HCT116 (cell line): ENCODE data around the gene HEXD. TPM values are rescaled to one million over a fixed set of nuclear protein-coding genes. Genes with fewer than 3 reads are reported as not detected.
"Not testable (repeated sequence)": the region's sequence is repeated elsewhere in the genome, so short reads cannot be mapped to it uniquely, and the experiment has no call there.

ENCODE experiments used
- ATAC-seq: fragments of 200-7000 bp; cut with Tn5 transposase; 2 replicates; pipeline ENCODE4 v1.9.1; 2020; ENCODE audit warnings: mild to moderate bottlenecking, moderate library complexity
- BruUV-seq: library from RNA; stranded (reverse); fragments of 400-500 nt; replicated peaks from 2 replicates; lab custom pipeline; 2021; lab: Mats Ljungman, UMichigan
- CTCF ChIA-PET: fragments of 300-600 bp; sonication (Branson Sonifier 250); formaldehyde crosslinking; loops from one replicate; lab custom pipeline; 2021; ENCODE audit warnings: antibody characterized with exemption; lab: Charles Lee
- POLR2A ChIA-PET: fragments of 300-600, 350-600 bp; sonication (Branson Sonifier 250); formaldehyde crosslinking; loops from one replicate; lab custom pipeline; 2021; ENCODE audit warnings: antibody characterized with exemption; lab: Charles Lee
- RAD21 ChIA-PET, 2 experiments: fragments of 300-600 bp; sonication (Branson Sonifier 250); formaldehyde crosslinking; loops; one replicate each; lab custom pipeline; 2023; ENCODE audit warnings: low total read pairs in 2 of 2; ENCODE audit not compliant: uncharacterized antibody in 2 of 2, unreplicated experiment in 2 of 2, low non-redundant PET in 1 of 2; lab: Charles Lee
- DNase-seq: peaks from one replicate; pipeline ENCODE4 v3.0.0-alpha.2; 2010; ENCODE audit warnings: low read depth, low spot score
- H2AFZ ChIP-seq: fragments of 200-600 bp; shearing (Covaris generic), sonication (generic); 2 replicates; pipeline ENCODE4 v1.6.1; 2017; ENCODE audit warnings: low read depth, mixed run types, mixed read lengths, antibody characterized with exemption, low read length; ENCODE audit not compliant: poor library complexity, severe bottlenecking
- H3K27ac ChIP-seq: 2 replicates; pipeline ENCODE4 v1.5.1; 2012; ENCODE audit warnings: low read depth, low read length
- H3K27me3 ChIP-seq: fragments of 200-600 bp; sonication (generic); 2 replicates; pipeline ENCODE4 v1.6.1; 2016; ENCODE audit warnings: mixed run types, low read length, mixed read lengths; ENCODE audit not compliant: insufficient read depth
- H3K36me3 ChIP-seq, 2 experiments: fragments of 200-500 bp in 1 of 2; fragments of 200-600 bp in 1 of 2; sonication (Bioruptor generic) in 1 of 2; sonication (generic) in 1 of 2; 2 replicates each; pipeline versions ENCODE4 v1.5.1 to v1.6.1; 2014 to 2016; ENCODE audit warnings: low read length in 2 of 2, inconsistent platforms in 1 of 2, mixed read lengths in 1 of 2, mixed run types in 1 of 2; ENCODE audit not compliant: insufficient read depth in 2 of 2, control insufficient read depth in 1 of 2
- H3K4me1 ChIP-seq, 2 experiments: fragments of 200-600 bp in 1 of 2; sonication (generic) in 1 of 2; 2 replicates each; pipeline versions ENCODE4 v1.5.1 to v1.6.1; 2012 to 2017; ENCODE audit warnings: low read length in 2 of 2, inconsistent platforms in 1 of 2, mild to moderate bottlenecking in 1 of 2, mixed read lengths in 1 of 2, mixed run types in 1 of 2, moderate library complexity in 1 of 2; ENCODE audit not compliant: insufficient read depth in 2 of 2, control insufficient read depth in 1 of 2
- H3K4me2 ChIP-seq: fragments of 200-600 bp; sonication (generic); 2 replicates; pipeline ENCODE4 v1.6.1; 2017; ENCODE audit warnings: mixed run types, low read length, mixed read lengths
- H3K4me3 ChIP-seq, 2 experiments: fragments of 200-600 bp in 1 of 2; sonication (generic) in 1 of 2; replicated peaks in 1 of 2; 2 replicates each; pipeline ENCODE4 v1.5.1; 2011 to 2016; ENCODE audit warnings: low read length in 2 of 2, control low read depth in 1 of 2, low read depth in 1 of 2, mild to moderate bottlenecking in 1 of 2, mixed read lengths in 1 of 2, mixed run types in 1 of 2
- H3K79me2 ChIP-seq: fragments of 200-600 bp; sonication (generic); 2 replicates; pipeline ENCODE4 v1.6.1; 2017; ENCODE audit warnings: mild to moderate bottlenecking, mixed run types, low read length, moderate library complexity, mixed read lengths; ENCODE audit not compliant: insufficient read depth
- H3K9ac ChIP-seq: fragments of 200-600 bp; sonication (generic); 2 replicates; pipeline ENCODE4 v1.6.1; 2016; ENCODE audit warnings: low read length, mixed read lengths
- H3K9me2 ChIP-seq: fragments of 200-600 bp; sonication (generic), shearing (Covaris generic); 2 replicates; pipeline ENCODE4 v1.6.1; 2017; ENCODE audit warnings: mixed run types, mild to moderate bottlenecking, moderate library complexity; ENCODE audit not compliant: insufficient read depth
- H3K9me3 ChIP-seq, 2 experiments: fragments of 200-500 bp in 1 of 2; fragments of 200-600 bp in 1 of 2; sonication (Bioruptor generic) in 1 of 2; sonication (generic) in 1 of 2; 2 replicates each; pipeline ENCODE4 v1.6.1; 2014 to 2017; ENCODE audit warnings: low read length in 2 of 2, mixed read lengths in 2 of 2, inconsistent platforms in 1 of 2, low read depth in 1 of 2, mild to moderate bottlenecking in 1 of 2, mixed run types in 1 of 2, moderate library complexity in 1 of 2; ENCODE audit not compliant: control insufficient read depth in 1 of 2, insufficient read depth in 1 of 2
- H4K20me1 ChIP-seq: fragments of 200-600 bp; sonication (generic), shearing (Covaris generic); 2 replicates; pipeline ENCODE4 v1.6.1; 2017; ENCODE audit warnings: mixed run types, mild to moderate bottlenecking, moderate library complexity; ENCODE audit not compliant: insufficient read depth
- EGR1 ChIP-seq: IDR thresholded peaks from 2 replicates; pipeline ENCODE4 v1.6.1; 2012; ENCODE audit warnings: low read depth
- RAD21 ChIP-seq: IDR thresholded peaks from 2 replicates; pipeline ENCODE4 v1.6.1; 2012; ENCODE audit warnings: low read depth, mild to moderate bottlenecking
- SIN3A ChIP-seq: IDR thresholded peaks from 2 replicates; pipeline ENCODE4 v1.6.1; 2012; ENCODE audit warnings: low read depth
- intact Hi-C: fragments of 100-400 bp; cut with micrococcal nuclease; formaldehyde crosslinking; loops from 2 replicates; pipeline ENCODE4 v1.10.0; 2022
- total RNA-seq: library from RNA; stranded (reverse); gene quantifications from one replicate; pipeline ENCODE4 v1.2.1, GENCODE V29; 2021; ENCODE audit not compliant: unreplicated experiment

Gene HEXD
- total RNA-seq, 1 experiment from 2014 or later, result 45.2 TPM

- CTCF ChIA-PET, result no interaction called here
- H3K9me3 ChIP-seq, result no peaks in the 10 kb centered on the region
- no peaks in the 10 kb centered on the region for H3K36me3 ChIP-seq
- no peak overlapping the region for H3K4me3 ChIP-seq
- no peaks in the 10 kb centered on the region for H3K79me2 ChIP-seq
- H3K27ac ChIP-seq, result no peak overlapping the region
- intact Hi-C loops, result no loop called here
- DNase-seq, result no peak
- H3K9ac ChIP-seq, result no peak overlapping the region
- POLR2A ChIA-PET, result no interaction called here
- H3K9me2 ChIP-seq, result no peaks in the 10 kb centered on the region
- no TSS peak for BruUV-seq
- no peaks in the 10 kb centered on the region for H3K27me3 ChIP-seq
- RAD21 ChIA-PET, result interaction anchor here in 1 of 2 experiments (0.7 kb wide), 1 partner anchor 252 kb away, joined by 5 read pairs; no protein-coding TSS in a partner anchor
- H3K4me2 ChIP-seq, result no peak overlapping the region
- ATAC-seq, result peak; percentile 20; the same call in 1 of the 2 replicates
- H2AFZ ChIP-seq, result no peak overlapping the region
- TF ChIP-seq SIN3A (no peak), EGR1 (no peak), RAD21 (no peak)
- TF ChIP-seq, all 23 proteins: peak for 0
- Histone ChIP-seq H3K4me1 (no peaks in the 10 kb centered on the region), H4K20me1 (no peaks in the 10 kb centered on the region)
Measured at GRCh38 chr17:82376042-82376730, 42.0 kb upstream of the HEXD start.

- H3K9ac ChIP-seq, CTCF ChIA-PET, POLR2A ChIA-PET: not testable (repeated sequence)
Measured at GRCh38 chr17:82377294-82377693, 40.9 kb upstream of the HEXD start.

More at GRCh38 chr17:82377294-82377693, 40.9 kb upstream of the HEXD start:
- DNase-seq, H3K9me2 ChIP-seq, H3K27me3 ChIP-seq, H3K27ac ChIP-seq, ATAC-seq, BruUV-seq, H4K20me1 ChIP-seq, H3K4me1 ChIP-seq, intact Hi-C loops, H3K79me2 ChIP-seq, H3K4me2 ChIP-seq, H2AFZ ChIP-seq, H3K9me3 ChIP-seq, H3K4me3 ChIP-seq, RAD21 ChIA-PET, H3K36me3 ChIP-seq: not testable (repeated sequence)
